SIG-M5 treated with dmso at 0.1 percent for 504 hours (cell line): ENCODE results near the gene CCDC112.
"Not testable (repeated sequence)": the region's sequence is repeated elsewhere in the genome, so short reads cannot be mapped to it uniquely, and the experiment has no call there.

Experiments
- DNase-seq: peaks from one replicate; lab custom pipeline; 2025; ENCODE audit not compliant: unreplicated experiment; lab: John Stamatoyannopoulos, UW

Gene CCDC112

GRCh38 chr5:115262321-115263077 is 34.0 kb downstream of the CCDC112 start, which contains the start of gene PGGT1B:
Gene PGGT1B, minus strand, starts transcription at chr5:115262877. Its CDS starts 26 bp downstream, at chr5:115262851.
- DNase-seq: peak; percentile 90

GRCh38 chr5:115262011-115262320 is 34.5 kb downstream of the CCDC112 start:
- peak; percentile 81 for DNase-seq

- DNase-seq: no peak
Measured at GRCh38 chr5:115260248-115260647, 36.2 kb downstream of the CCDC112 start.

- no peak for DNase-seq
Measured at GRCh38 chr5:115257981-115258380, 38.5 kb downstream of the CCDC112 start.

GRCh38 chr5:115249379-115249778 is 47.1 kb downstream of the CCDC112 start:
- DNase-seq: not testable (repeated sequence)

- DNase-seq: peak; percentile 67
Measured at GRCh38 chr5:115246361-115246991, 50.0 kb downstream of the CCDC112 start.

GRCh38 chr5:115243412-115243811 is 53.0 kb downstream of the CCDC112 start:
- no peak for DNase-seq

- no peak for DNase-seq
Measured at GRCh38 chr5:115241881-115242642, 54.4 kb downstream of the CCDC112 start.

GRCh38 chr5:115237066-115237465 is 59.4 kb downstream of the CCDC112 start:
- DNase-seq: no peak

GRCh38 chr5:115236599-115236998 is 59.9 kb downstream of the CCDC112 start:
- no peak for DNase-seq

- no peak for DNase-seq
Measured at GRCh38 chr5:115231598-115231997, 64.9 kb downstream of the CCDC112 start.

GRCh38 chr5:115229606-115230005 is 66.8 kb downstream of the CCDC112 start:
- no peak for DNase-seq

GRCh38 chr5:115227281-115227680 is 69.2 kb downstream of the CCDC112 start:
- DNase-seq: no peak
